Activated gamma-delta T cell treated with Interleukin-2 at 50 U/mL for 16 hours (primary cell): Measurements from ENCODE around the gene MEF2D.

Experiments
- DNase-seq: peaks from one replicate; pipeline ENCODE4 v3.0.0-alpha.2; 2020

MEF2D gene

GRCh38 chr1:156421939-156422601, 78.5 kb downstream of the MEF2D start:
- DNase-seq = no peak

DNA sequence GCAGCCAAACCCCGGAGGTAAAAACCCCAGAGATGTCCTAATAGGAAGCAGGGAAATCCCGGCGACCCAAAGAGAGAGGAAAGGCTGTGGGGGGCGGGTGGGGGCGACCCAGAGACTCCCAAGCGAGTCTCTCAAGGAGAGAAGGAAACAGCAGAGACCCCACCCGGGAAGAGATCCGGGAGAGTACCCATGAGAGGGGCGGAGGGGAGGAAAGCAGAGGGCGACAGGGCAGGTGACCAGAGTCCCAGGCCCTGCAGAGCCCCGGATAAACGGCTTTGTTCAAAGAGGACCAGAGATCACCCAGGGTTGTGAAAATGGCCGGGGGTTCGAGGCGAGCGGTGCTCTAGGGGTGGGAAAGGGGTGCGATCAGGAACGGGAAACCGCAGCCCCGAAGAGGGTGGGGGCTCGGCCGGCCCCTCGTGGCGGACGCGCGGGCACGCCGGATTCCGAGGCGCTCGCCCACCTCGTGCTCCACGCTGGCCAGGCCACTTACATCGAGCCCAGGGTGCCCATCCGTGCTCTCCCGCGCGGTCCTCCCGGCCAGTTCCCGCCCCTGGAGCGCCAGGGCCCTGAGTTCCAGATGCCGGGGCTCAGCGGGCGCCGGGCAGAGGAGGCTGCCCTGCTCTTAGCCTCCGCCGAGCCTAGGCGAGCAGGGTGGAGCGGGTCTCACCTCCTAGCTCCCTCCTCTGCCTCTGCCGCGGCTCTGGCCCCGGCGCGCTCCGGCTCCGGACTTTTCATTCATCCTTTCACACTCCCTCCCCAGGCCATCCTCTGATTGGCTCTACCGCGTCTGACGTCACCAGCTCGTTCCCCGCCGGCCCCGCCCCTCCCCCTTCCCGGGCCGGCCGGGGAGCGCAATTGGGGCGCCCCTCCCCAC, 79.3 kb downstream of the MEF2D start:
- peak; percentile 55 for DNase-seq

DNA sequence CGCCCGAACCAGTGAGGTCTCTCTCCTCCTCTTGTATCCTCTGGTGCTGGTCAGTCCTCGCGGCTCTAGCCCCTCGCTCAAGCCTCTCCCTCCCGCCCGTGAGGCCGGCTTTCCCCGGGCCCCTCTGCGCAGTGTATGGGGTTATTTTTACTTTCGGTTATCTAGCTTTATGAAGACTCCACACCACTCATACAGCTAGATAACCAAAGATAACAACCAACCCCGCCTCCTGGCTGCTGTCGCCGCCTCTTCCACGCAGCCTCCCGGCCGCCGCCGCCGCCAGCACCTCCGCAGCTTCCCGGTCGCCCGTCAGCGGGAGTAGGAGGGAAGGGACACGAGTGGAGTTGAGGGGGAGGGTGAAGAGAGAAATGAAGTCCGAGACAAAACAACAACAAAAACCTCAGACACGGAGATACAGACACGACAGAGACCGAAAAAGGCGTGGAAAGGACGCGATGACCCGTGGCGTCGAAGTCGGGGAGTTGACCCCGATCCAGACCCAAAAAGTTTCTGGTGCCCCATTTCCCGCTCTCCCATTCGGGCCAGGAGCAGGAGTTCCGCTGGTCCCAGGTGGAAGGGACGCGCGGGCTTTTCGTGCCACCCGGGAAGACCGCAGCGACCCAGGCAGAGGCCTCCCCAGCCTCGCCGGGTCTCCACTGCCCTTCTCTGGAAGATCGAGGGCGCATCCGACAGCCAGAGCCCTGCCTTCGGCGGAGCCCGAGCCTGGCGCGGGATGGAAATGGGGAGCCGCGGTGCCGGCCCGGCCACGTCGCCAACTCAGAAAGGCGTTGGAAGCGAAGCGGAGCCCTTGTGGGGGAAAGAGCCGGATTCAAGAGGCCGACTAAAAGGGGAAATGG, 80.1 kb downstream of the MEF2D start:
- DNase-seq = peak; percentile 22

DNA sequence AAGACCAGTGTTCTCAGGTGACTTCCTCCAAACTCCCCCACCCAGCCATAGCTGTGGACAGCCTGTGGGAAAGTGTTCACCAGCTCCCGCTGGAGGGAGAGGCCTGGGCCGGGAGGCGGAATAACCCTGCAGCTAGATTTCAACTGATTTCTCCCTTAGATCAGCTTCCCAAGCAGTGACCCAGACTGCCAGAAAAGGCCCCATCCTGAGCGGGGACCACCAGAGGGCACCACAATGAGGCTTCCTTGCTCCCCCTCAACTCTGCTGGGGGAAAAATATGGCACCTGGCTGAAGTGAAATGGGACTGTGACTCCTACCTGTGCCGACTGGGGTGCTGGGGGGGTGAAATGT, 80.7 kb downstream of the MEF2D start:
- DNase-seq = peak; percentile 48

DNA sequence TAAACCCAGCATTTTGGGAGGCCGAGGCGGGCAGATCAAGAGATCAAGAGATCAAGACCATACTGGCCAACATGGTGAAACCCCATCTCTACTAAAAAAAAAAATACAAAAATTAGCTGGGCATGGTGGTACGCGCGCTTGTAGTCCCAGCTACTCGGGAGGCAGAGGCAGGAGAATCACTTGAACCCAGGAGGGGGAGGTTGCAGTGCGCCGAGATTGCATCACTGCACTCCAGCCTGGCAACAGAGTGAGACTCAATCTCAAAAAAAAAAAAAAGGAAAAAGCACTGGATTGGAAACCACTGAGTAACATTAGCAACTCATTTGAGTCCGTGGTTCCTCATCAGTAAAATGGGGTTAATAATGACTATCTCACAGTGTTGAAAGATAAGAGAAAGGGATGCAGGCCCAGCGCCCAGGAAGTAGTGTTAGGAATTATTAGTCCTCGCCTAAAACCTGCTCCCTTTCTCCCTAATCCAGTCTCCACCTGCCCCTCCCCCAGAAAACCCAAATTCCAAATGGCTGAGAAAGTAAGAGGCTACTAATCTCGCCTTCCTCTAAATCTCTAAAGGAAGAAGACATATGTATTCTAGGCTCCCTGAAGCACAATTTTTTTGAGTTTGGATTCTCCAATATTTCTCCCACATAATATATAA, 82.0 kb downstream of the MEF2D start:
- DNase-seq = no peak

GRCh38 chr1:156417401-156418020, 83.1 kb downstream of the MEF2D start:
- no peak for DNase-seq

GRCh38 chr1:156416993-156417392, 83.6 kb downstream of the MEF2D start:
- DNase-seq = no peak

DNA sequence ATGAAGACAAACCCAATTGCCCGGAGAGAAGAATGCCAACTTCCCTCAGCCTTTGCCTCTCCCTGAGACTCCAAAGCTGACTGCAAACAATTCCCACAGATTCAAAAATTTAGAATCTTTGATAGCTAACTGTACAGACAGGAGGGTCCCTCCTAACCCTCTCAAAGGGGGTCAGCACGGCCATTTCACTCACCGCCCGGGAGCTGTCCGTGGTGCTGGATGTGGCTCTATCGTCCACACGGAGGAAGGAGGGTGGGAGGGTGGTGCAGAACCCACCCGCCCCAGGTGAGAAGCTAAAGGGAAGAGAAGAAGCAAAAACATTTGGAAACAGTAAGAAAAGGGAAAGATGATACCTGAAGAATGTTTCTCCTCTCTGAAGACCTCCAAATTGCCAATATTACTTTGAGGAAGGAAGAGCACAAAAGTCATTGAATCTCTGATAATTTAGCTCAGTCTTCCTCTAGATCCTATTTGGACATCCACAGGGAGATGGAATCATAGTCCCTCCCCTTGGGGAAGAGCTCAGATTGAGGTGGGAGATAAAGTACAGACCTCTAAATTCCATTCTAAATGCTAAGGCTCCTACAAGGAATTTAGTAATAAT, 86.0 kb downstream of the MEF2D start:
- no peak for DNase-seq
